GM10266 (cell line): ENCODE measurements around the gene PDZRN3.

Experiments used
- DNase-seq: peaks from one replicate; pipeline ENCODE4 v3.0.0; 2012; ENCODE audit errors: extremely low spot score
- TF ChIP-seq, protein P1 (sequence below): IDR thresholded peaks from 2 replicates; pipeline ENCODE4 v1.5.1; 2012; ENCODE audit warnings: mild to moderate bottlenecking, low read depth; ENCODE audit not compliant: control insufficient read depth, insufficient read depth; ENCODE audit errors: missing control alignments

PDZRN3 gene

DNA sequence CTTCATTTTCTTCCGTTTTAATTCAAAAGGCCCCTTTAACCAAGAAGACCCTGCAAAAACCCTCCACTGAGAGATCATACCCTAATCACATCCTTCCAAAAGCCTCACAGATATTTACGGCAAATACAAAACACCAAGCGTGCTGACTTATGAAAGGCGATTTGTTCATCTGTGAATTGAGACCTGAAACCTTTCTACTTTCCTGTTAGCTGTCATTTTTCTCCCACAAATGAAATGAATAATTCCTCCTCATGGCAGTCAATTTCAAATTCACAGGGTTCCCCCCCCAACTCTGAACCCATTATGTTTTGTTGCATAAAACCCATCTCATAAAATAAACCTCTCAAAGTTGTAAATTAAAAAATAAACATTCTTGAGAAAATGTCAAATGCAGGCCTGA, 149.6 kb downstream of the PDZRN3 start:
- peak; percentile 15 for DNase-seq
- TF ChIP-seq, protein P1, sequence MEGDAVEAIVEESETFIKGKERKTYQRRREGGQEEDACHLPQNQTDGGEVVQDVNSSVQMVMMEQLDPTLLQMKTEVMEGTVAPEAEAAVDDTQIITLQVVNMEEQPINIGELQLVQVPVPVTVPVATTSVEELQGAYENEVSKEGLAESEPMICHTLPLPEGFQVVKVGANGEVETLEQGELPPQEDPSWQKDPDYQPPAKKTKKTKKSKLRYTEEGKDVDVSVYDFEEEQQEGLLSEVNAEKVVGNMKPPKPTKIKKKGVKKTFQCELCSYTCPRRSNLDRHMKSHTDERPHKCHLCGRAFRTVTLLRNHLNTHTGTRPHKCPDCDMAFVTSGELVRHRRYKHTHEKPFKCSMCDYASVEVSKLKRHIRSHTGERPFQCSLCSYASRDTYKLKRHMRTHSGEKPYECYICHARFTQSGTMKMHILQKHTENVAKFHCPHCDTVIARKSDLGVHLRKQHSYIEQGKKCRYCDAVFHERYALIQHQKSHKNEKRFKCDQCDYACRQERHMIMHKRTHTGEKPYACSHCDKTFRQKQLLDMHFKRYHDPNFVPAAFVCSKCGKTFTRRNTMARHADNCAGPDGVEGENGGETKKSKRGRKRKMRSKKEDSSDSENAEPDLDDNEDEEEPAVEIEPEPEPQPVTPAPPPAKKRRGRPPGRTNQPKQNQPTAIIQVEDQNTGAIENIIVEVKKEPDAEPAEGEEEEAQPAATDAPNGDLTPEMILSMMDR = no peak

DNA sequence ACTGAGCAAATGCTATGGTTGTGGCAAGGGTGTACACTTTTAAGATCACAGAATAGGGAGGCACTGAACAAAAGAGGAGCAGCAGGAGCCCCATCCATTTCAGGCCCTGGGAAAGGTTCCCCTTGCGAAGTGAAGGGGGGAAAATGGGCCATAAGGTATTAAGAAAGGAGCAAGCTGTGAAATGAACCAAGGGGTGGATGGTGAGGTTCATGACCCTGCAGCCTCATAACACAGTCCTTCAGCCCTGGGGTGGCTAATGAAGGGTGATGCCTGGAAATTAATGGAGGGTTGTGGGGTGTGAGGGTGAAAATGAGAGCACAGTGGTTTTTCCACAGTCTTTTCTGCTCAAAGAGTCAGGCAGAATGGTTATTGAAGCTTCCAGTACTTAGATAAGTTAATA, 150.1 kb downstream of the PDZRN3 start:
- DNase-seq = no peak
- TF ChIP-seq, protein P1 = no peak

DNA sequence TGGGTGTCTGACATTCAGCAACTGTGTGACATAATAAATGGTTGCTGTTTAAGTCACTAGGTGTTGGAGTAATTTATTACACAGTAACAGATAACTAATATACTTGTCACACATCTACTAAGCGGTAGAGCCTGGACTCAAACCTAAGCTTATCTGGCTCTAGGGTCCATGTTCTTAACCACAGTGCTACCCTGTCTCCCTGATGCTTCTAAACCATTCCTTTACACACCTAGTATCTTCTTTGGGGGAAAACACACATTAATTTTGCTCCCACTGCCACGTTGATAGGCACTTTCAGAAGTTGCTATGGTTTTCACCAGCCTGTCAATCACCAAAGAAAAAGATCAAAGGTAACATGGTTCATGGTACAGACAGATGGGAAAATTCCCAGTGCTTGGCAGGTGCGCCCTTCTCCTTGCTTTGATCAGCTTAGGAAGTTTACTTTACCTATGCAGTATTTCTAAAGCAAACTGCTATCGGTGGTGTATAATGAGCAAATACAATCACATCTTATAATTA, 150.8 kb downstream of the PDZRN3 start:
- TF ChIP-seq, protein P1 = no peak
- no peak for DNase-seq

DNA sequence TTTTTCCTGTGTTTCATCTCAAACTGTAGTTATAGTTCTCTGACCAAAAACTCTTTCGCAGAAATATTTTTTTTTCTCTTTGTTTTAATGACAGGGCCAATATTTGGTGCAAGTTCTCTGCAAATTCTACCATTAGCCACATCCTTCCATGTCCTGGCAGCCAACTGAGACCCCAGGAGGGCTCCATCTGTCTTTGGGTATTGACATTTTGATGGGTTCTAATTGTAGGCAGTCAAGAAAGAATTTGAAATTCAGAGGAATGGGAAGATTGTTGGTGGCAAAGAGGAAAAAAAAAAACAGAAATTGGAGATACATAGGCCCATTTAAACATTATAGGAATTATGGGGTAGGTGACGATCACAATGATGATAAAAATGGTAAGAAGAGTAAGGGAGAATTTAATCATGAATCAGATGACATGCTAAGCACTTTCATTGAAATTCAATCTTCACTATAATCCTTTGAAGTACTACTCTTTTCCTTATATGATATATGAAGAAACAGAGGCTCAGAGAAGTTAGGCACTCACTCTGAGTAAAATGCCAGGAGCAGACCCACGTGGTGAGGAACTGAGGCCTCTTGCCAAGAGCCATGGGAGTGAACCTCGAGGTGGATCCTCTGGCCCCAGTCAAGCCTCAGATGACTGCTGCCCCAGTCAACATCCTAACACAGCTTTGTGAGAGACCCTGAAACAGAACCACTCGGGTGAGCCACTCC, 151.4 kb downstream of the PDZRN3 start:
- TF ChIP-seq, protein P1 = no peak
- DNase-seq = no peak

DNA sequence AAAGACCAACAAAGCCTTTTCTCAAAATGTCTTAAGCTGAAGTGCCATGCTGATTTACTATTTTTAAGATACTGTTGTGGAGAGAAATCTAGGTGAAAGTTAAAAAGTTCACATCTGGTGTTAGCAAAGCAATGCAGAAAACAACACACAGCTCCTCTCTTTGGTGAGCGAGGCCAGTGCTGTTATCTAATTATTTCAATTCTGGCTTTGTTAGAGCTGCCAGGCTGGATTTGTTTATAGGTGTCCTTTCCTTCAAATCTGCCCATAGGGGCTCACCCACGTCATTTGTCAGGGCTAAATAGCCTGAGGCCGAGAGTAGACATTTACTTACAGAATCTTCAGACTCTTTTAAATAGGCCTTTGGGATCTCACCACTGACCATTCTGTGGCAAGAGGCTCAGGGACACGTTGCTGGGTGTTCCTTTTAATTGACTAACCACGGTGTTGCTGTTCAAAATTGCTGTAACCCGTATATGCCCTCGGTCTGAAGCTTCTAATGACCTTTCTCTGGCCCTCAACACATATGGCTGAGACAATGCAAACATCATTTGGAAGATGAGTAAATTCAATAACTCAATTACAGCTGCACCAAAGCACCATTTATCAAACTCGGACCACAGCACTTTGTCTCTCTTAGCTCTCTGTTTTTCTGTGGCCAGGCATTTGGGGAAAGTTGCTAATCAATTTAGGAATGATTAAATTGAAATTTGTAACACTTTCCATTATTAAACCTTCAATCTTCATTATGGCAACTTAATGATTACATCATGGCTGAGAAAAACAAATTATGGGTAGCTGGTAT, 152.6 kb downstream of the PDZRN3 start:
- no peak for DNase-seq

DNA sequence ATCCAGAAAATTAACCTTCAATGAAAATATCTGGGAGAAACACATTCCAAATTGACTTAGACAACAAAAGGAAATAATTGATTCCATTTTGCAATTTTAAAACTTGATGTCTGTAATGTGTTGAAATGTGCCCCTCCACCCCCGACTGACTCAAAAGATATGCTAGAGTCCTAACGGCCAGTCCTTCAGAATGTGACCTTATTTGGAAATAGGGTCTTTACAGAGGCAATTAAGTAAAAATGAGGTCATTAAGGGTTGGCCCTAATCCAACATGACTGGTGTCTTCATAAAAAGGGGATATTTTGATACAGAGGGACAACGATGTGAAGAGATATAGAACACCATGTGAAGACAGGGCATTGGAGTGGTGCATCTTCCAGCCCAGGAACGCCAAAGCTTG, 153.9 kb downstream of the PDZRN3 start:
- DNase-seq = no peak
- TF ChIP-seq, protein P1 = no peak

More for the DNA sequence above, 152.6 kb downstream of the PDZRN3 start:
- TF ChIP-seq, protein P1 = no peak

DNA sequence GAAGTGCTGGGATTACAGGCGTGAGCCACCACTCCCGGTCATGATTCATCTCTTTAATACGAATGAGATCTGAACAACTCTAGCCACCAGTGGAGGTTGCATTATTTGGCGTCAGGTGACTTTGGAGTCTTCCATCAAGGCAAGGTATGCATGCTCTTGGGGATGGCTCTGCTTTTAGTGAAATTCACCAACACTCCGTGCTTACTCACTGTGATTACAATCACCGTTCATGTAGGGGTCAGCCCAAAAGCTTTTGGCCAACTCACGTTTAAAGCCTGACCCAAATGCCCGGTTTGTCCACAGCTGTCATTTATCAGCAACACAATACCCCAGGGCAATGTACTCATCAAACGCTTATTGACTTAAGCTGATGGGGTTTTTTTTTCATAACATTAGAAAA, 155.4 kb downstream of the PDZRN3 start:
- DNase-seq = no peak
- TF ChIP-seq, protein P1 = no peak
